HT-29 (cell line): ENCODE measurements around the gene BCAS3. TPM values are rescaled to one million over a fixed set of nuclear protein-coding genes. Genes with fewer than 3 reads are reported as not detected.
"Not testable (repeated sequence)": the region's sequence is repeated elsewhere in the genome, so short reads cannot be mapped to it uniquely, and the experiment has no call there.

Experiments
- DNase-seq: peaks from one replicate; pipeline ENCODE4 v3.0.0-alpha.2; 2015; ENCODE audit warnings: low spot score
- total RNA-seq: library from RNA; depleted of rRNA; stranded (reverse); fragments of >200 nt; shearing (Covaris generic); gene quantifications from 2 replicates; pipeline ENCODE4 v1.2.3, GENCODE V29; 2014; rRNA removed

BCAS3 gene
- total RNA-seq = 7.4 and 10.2 TPM in 2 replicates

DNA sequence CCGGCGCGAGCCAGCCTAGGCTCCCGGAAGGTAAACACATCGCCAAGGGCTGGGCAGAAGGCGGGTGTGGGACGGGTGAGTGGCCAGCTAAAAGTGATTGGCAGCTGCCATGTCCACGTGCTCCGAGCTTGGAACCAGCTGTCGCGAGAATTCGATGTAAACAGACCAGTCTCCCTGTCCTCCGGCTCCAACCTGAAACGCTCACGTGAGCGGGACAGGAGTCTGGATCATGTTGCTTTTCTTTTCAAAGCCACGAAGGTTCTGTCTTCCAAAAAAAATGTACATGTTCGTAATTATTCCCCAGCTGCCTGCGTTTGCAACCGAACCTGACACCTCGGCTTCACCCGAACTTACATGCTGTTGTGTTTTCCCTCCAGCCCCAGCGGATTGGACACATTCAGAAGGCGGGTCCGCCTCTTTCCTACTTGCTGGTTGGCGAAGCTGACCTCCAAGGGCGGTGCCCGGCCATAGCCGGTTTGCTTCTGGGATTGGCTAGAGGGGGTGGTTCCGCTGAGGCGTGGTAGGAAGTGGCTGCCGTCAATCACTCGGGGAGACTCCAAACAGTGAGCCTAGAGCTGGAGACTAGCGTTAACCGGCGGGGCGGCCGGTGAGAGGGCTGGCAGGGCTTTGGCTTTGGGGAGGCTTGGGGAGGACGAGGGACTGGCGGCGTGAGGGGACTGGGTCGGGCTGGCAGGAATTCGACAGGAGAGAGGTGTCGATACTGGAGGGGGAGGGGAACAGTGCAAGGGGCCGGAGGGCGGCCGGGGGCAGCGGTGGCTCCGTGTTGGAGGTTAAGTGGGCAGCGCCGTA is at the start of gene BCAS3:
BCAS3 (plus strand) TSS at position 544 of the 810 bp plus-strand sequence.
- peak; percentile 98 for DNase-seq

DNA sequence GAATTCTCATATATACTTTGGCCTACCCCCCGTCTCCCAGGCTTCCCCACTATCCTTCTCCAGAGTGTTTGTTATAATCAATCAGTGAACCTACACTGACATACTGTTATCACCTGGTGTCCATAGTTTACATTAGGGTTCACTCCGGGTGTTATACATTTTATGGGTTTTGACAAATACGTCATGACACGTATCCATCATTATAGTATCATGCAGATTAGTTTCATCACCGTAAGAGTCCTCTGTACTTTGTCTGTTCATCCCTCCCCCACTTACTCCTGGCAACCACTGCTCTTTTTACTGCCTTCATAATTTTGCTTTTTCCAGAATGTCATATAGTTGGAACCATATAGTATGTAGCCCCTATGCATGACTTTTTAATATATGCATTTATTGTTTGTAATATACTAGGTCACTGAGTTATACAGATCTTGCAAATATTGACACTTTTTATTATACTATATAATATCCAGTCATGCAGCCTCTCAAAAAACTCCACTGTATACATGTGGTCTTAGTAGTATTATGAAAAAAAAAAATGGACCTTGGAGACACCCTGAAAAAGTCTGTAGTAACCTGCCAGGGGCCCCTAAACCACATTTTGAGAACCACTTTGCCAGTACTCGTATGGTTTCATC is 49.3 kb upstream of the BCAS3 start:
- no peak for DNase-seq

DNA sequence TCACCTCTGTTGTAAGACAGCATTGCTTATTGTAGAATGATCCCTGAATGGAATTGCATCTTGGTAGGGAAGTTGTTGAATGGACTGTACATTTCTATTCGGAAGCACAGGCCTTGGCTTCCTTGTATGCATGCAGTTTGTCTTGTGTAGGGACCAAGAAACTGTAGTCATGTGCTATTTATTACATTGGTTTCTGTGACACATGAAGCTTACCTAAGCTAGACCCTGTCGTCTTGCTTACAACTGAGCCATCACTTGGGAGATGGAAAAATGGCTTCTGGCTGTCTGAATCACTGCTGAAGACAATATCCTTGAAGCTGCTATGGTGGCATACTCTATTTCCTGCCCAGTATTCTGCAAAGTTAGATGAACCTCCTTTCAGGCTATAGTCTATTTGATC is 48.5 kb upstream of the BCAS3 start:
- DNase-seq = no peak

DNA sequence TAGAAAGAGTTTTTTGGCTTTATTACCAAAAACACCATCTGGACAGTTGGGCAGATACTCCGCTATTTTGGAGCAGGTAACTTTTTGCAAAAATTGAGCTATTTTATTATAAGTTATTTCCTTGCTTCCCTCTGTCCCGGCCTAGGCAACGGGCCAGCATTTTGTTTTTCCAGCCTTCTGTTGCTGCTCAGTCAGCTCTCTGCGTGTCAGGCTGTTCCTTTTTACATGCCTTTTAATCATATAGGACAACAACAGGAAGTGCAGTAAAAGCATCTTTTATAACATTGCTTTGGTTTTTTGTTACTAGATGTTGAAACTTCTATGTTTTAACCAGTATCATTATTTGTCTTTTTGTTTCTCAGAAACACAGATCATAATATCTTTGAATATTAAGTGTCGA is 47.3 kb upstream of the BCAS3 start:
- no peak for DNase-seq

DNA sequence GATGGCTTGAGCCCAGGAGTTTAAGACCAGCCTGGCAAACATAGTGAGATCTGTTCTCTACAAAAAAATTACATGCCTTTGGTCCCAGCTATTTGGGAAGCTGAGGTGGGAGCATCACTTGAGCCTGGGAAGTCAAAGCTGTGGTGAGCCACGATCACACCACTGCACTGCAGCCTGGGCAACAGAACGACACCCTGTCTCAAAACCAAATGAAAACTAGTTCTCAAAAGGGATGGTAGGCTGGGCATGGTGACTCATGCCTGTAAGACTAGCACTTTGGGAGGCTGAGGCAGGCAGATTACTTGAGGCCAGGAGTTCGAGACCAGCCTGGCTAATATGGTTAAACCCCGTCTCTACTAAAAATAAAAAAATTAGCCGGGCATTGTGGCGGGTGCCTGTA is 46.5 kb upstream of the BCAS3 start:
- no peak for DNase-seq

DNA sequence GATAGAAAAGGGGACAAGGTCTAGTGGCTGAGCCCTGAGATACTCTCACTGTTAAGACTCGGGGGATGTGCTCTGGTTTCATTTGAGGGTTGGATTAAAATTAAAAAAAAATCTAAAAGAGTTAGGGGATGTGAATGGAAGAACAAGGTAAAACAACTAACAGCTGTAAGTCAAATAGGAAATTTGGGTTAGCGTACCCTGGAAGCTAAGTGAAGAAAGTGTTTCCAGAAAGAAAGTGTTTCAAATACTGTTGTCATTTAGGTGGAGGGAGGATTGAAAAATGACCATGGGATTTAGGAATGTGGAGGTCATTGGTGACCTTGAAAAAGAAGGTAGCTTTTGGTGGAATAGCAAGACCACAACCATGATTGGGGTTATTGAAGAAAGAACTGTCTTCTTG is 40.0 kb upstream of the BCAS3 start:
- no peak for DNase-seq

DNA sequence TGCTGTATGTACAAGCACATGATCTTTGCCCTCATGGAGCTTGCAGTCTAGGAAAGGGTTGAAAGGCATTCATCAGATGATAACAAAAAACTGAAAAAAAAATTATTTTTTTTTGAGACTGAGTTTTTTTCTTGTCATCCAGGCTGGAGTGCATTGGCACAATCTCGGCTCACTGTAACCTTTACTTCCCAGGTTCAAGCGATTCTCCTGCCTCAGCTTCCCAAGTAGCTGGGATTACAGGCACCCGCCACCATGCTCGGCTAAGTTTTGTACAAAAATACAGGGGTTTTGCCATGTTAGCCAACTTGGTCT is 38.7 kb upstream of the BCAS3 start:
- DNase-seq = no peak

DNA sequence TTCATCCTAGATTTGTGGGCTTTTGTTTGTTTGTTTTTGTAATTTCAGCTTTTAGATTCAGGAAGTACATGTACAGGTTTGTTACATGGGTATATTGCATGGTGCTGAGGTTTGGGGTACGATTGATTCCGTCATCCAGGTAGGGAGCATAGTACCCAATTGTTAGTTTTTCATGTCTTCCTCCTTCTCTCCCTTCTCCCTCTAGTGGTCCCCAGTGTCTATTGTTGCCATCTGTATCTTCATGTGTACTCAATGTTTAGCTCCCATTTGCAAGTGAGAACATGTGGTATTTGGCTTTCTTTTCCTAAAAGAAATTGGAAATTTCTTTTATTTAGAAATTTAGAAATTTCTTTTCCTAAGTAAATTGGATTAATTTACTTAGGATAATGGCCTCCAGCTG is 37.1 kb upstream of the BCAS3 start:
- DNase-seq = peak; percentile 30

DNA sequence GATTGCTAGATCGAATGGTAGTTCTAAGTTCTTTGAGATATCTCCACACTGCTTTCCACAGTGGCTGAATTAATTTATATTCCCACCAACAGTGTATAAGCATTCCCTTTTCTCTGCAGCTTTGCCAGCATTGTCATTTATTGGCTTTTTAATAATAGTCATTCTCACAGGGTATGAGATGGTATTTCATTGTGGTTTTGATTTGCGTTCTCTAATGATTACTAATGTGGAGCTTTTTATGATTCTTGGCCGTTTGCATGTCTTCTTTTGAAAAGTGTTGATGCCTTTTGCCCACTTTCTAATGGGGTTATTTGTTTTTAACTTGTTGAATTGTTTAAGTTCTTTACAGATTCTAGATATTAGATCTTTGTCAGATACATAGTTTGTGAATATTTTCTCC is 36.5 kb upstream of the BCAS3 start:
- DNase-seq = no peak

DNA sequence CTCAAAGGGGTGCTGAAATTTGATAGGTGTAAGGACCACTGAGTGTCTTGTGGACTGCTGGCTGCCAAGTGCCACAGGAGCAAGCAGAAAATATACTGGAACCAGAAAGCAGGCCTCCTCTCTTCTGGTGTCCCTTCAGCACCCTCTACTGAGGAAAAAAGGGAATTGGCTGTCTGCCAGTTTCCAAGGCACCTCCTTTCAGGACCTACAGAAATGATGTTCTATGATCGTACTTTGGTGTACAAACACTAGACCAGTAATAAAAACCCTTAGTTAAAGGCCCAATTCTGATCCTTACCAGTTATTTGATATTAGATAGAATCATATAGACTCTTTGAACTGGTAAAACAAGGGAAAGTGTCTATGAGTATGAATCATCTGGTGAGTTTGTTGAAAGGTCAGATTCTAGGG is 35.8 kb upstream of the BCAS3 start:
- DNase-seq = peak; percentile 90

DNA sequence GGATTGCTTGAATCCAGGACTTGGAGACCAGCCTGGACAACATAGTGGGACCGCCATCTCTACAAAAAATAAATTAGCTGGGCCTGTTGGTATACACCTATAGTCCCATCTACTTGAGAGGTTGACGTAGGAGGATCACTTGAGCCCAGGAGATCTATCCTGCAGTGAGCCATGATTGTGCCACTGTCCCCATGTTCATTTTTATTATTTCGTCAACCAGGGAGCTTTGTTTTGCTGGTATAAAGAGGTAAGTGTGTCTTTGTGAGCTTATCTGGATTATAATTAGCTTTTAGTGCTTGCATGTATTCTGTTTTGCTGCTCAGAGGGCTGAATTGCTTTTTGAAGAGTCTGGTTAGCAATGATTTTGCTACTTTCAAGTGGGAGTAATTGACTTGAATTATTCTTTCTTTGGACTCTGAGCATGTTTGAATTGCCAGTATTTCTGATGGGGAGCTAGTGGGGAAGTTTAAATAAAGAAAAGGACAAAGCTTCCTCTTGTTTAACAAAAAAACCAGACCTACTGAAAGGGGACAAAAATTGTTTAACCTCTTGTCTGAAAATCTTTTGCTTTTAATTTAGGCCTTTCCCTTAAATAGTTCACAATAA is 31.6 kb upstream of the BCAS3 start:
- DNase-seq = no peak

DNA sequence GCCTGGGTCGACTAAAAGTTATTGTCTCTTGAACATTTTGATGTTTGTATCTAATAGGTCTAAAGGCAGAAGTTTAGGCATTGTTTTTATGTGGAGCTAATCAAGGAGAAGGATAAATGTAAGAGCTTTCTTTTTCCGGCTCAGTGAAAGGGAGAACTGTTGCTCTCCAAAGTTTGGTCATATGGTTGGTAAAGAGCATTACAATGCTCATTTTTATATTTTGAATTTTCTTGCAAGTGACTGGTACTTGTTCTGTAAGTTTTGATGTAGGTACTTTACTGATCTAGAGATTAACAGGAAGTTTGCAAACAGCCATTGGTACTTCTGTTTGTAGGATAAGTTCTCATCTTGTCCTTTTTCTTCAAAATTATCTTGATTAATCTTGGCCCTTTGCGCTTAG is 30.9 kb upstream of the BCAS3 start:
- DNase-seq = no peak

DNA sequence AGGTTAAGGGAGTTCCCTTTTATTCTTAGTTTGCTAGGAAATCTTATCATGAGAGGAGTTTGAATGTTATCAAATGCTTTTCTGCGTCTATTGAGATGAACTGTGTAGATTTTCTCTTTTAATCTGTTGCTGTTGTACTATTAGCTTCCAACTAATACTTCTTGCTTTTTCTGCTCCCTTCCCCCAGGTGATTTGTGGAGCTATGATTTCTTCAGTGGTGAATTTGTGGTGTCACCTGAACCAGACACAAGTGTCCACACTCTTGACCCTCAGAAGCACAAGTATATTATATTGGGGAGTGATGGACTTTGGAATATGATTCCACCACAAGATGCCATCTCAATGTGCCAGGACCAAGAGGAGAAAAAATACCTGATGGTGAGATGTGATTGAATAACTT is 29.9 kb upstream of the BCAS3 start:
- no peak for DNase-seq

DNA sequence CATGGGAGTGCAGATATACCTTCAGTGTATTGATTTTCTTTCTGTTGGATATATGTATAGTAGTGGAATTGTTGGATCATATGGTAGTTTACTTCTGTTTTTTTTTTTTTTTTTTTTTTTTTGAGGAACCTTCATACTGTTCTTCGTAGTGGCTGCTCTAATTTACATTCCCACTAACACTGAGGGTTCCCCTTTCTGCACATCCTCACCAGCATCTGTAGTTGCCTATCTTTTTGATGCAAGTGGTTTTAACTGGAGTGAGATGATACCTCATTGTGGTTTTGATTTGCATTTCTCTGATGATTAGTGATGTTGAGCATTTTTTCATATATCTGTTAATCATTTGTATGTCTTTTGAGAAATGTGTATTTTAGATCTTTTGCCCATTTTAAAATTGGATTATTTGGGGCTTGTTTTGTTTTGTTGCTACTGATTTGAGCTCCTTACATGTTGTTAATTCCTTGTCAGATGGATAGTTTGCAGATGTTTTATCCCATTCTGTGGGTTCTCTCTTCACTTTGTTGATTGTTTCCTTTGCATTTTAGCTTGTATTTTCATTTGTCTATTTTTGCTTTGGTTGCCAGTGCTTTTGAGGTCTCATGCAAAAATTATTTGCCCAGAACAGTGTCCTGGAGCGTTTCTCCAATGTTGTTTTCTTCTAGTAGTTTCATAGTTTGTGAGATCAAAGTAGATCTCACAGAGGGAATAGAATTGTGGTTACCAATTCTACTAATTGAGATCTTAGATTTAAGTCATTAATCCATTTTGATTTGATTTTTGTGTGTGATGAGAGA is 25.0 kb upstream of the BCAS3 start:
- DNase-seq = no peak

DNA sequence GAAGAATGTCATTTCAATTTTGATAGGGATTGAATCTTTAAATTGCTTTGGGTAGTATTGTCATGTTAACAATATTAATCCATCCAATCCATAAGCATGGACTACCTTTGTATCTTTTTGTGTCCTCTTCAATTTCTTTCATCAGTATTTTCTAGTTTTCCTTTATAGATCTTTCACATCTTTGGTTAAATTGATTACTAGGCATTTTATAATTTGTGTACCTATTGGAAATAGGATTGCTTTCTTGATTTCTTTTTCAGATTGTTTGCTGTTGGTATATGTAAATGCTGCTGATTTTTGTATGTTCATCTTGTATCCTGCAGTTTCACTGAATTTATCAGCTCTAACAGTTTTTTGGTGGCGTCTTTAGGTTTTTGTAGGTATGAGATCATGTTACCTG is 24.1 kb upstream of the BCAS3 start:
- DNase-seq = no peak

DNA sequence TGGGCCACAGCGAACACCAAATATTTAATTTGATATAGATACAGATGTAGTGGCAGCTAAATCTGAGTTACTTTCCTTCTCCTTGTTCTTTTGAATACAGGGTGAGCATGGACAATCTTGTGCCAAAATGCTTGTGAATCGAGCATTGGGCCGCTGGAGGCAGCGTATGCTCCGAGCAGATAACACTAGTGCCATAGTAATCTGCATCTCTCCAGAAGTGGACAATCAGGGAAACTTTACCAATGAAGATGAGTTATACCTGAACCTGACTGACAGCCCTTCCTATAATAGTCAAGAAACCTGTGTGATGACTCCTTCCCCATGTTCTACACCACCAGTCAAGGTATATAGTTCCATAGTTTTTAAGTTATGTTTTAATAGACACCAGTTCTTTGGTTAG is 21.2 kb upstream of the BCAS3 start:
- no peak for DNase-seq

DNA sequence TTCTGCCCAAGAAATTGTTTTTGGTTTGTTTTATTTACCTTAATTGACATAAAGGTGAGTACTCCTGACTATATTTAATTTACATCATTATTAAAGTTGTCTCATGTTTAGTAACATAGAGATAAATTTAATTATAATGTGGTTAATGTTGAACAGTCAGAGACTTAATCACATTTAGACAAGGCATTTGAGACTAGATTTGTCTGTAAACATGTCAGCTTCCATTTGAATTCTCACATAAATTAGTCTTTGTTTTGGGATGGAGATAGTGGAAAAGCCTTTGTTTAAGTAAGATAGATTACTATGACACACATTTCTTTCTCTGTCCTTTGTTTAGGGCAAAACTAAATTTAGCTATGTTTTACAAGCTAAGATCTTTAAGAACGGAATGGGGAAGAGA is 18.5 kb upstream of the BCAS3 start:
- DNase-seq = no peak

DNA sequence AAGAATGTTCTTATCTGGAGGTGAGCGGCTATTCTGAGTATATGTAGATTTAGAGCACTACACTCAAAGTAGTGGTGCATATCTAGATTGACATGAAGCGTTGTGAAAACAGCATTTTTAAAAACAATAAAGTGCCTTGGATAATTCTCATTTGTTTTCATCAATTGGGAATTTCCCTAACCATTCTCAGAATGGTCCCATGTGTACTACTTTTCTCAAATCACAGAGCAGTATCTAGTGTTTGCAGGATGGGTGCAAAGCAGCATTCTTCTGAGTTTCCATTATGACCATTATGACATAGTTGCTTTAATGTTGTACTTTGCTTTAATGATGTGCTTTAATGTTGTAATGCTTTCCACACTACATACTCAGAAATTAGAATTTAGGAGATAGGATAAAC is 16.2 kb upstream of the BCAS3 start:
- DNase-seq = no peak

DNA sequence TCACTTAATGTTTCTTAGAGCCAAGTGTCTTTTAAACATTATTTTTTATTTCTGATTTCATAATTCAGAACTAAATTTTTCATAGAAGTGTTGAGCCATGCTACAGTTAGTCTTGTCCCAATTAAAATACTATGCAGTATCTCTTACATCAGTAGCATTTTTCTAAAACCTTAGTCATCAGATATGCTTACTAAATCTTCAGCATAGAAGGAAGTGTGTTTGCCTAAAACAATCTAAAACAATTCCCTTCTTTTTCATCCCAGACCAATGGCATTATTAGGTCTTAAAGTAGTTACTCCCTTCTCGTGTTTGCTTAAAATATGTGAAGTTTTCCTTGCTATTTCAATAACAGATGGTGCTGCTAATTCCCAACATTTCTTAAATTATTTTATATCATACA is 13.6 kb upstream of the BCAS3 start:
- no peak for DNase-seq

DNA sequence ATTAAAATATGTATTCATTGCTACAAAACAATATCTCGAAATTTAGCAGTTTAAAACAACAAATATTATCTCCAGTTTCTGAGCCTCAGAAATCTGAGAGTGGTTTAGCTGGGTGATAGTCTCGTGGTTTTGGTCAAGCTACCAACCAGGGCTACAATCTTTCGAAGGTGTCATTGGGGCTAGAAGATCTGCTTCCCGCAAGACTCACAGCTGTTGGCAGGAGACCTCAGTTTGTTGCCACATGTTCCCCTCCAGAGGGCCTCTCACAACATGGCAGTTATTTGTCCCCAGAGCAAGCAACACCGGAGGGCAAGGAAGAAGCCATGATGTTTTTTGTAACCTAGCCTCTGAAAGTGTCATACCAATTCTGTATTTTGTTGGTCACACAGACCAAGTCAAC is 12.0 kb upstream of the BCAS3 start:
- no peak for DNase-seq

DNA sequence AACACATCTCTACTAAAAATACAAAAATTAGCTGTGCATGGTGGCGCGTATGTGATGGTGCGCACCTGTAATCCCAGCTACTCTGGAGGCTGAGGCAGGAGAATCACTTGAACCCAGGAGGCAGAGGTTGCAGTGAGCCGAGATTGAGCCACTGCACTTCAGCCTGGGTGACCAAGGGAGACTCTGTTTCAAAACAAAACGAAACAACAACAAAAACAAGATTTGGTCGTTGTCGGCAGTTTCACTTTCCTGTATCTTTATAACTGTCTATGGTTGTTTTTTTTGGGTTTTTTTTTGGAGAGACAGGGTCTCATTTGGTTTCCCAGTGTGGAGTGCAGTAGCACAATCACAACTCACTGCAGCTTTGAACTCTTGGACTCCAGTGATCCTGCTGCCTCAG is 8.9 kb upstream of the BCAS3 start:
- not testable (repeated sequence) for DNase-seq

DNA sequence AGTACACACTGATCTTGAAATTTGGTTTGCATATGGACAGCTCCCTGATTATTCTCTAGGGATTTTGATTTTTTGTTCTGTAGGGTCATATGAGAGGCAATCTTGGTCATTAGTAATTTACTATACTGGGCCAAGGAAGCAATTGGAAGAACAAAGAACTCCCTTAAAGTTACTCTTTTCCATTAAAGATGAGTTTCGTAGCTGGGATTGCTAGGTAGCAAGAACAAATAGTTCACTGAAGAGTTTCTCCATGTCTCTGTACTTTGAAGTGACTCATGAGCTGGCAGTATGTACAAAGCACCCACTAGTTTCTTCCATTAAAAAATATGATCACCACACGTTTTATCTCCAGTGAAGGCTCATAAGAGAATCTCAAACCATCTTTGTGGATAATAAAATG is 6.2 kb upstream of the BCAS3 start:
- no peak for DNase-seq
